ENCODE data around the gene RAB32. TPM values are rescaled to one million over a fixed set of nuclear protein-coding genes. Genes with fewer than 3 reads are reported as not detected.
A peak's percentile ranks its signal among the peaks of the same experiment; 100 is the strongest.

RAB32 gene
- total RNA-seq, 1 donor from 2014 or later: 10.0 TPM

DNA sequence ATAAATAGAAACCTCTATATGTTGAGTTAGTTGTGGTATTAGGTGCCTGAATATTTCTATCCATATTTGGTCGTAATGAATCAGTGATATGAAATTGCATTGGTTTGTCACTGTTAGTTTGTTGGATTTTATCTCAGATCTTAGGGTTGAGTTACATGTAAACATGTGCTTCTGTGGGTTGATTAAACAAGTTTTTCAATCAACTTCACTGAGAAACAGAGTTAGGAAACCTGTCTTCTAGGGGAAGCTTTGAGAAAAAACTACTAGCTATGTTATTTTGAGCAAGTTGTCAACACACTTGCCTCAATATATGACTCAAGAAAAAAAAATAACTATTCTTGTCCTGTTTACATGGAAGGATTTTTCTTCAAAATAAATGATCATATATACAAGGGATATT lies 40.3 kb downstream of the RAB32 start:
- DNase-seq: no peak

DNA sequence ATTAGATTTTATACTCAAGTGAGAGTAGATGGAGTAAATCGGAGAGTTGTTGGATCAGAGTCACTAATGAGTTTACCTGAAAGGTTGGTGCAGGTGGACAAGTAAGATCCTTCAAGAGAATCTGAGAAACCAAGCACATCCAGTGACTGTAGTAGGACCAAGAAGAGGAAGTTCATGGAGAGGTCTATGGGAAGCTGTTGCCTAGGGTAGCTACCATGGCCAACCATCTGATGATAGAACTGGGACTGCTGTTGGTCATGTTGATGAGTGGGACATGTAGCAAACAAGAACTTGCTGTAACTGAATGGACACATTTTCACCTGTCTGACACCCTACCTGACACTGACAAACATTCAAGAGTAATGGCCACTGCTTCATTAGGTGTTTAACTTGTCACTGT lies 43.8 kb downstream of the RAB32 start:
- no peak for DNase-seq

DNA sequence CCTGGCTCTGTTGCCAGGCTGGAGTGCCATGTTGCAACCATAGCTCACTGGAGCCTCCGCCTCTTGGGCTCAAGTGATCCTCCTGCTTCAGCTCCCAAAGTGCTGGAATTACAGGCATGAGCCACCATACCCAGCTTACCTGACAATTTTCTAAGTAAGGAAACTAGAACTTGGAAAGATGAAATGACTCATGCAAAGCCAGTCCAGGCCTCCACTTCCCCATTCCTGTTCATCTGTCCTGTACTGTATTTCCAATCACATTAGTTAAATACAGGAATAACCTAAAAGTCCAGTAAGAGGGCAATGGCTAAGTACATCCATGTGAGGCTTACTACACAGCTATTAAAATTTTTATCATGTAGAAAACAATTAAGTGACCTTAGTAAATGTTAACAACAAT lies 46.9 kb downstream of the RAB32 start:
- no peak for DNase-seq

DNA sequence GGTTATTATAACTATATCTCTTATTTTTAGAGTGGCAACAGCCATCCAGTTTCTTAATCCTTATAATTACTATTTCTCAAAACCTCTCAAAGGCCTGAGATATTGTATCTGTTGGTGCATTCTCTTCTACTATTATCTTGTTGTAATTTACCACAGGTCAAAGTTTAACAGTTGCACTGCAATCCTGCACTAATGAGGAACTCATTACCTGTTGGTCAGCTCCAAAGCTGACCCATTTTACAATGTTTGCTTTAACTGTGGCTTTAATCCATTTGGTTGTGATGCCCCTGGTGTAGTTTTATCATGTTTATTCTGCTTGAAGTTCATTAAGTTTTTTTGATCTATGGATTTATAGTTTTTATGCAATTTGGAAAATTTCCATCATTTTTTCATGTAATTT lies 48.8 kb downstream of the RAB32 start:
- no peak for DNase-seq

DNA sequence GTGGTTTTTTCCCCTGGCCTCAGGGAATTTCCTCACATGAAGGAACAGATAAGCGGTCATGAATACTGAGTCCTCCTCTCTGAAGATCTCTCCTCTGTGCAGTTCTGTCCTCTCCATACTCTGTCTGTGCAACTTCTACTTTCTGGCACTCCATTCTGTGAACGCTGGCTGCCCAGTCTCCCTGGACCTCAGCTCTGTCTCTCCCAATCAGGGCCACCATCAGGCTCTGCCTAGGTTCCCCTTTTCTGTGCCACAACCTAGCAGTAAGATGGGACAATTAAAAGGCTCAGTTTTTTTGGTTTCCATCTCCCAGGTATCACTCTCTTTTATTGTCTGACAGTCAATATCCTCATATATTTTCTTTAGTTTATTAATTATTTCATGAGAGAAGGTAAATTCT lies 50.4 kb downstream of the RAB32 start:
- DNase-seq: no peak

DNA sequence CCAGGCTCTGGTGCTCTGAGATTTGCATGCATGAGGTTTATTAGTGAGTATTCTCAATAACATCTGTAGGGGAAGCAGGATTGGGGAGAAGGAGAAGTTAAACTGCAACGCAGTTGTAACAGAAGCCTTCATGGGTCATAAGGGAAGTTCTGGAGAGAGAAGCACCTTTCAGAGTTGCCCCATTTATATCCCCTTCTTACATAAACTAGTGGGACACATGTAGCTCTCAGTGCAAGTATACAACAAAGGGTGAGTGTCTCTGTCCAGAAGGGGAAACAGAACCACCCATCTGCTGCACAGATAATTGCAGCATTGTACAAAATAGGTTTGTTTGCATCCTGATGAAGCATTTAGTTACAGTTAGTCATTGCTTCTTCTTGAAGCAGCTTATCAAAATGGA lies 50.9 kb downstream of the RAB32 start:
- DNase-seq: no peak

DNA sequence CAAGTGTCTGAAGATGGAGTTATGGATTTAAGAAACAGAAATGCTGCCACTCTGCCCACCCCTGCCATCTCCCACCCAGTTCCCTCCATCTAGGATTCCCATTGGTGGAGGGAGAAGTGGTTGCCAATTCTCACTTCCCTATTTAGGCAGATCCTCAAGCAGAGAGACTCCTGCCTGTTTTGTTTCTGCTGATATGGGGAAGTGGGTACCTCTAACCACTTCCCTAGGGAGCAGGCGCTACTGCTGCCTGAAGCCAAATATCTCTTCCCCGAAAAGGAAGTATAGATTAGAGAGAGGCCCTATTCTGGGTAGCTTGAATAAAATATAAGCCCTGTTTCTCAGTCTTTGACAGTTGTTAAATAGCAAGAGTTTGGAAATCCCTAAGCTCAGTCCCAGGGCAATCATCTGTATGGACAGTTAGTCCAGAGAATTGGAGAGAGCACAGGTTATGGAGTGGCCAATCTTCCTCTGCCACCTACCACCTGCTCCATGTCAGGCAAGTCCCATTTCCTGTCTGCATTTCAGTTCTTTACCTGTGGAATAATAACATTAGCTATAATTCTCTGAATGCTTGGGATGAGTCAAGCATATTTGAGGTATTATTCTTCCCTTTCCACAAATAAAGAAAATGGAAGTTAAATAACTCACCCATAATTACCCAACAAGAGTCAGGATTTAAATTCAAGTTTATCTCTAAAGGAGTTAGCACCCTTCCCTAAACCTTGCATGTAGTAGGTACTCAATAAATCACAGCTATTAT lies 52.5 kb downstream of the RAB32 start:
- no peak for DNase-seq

DNA sequence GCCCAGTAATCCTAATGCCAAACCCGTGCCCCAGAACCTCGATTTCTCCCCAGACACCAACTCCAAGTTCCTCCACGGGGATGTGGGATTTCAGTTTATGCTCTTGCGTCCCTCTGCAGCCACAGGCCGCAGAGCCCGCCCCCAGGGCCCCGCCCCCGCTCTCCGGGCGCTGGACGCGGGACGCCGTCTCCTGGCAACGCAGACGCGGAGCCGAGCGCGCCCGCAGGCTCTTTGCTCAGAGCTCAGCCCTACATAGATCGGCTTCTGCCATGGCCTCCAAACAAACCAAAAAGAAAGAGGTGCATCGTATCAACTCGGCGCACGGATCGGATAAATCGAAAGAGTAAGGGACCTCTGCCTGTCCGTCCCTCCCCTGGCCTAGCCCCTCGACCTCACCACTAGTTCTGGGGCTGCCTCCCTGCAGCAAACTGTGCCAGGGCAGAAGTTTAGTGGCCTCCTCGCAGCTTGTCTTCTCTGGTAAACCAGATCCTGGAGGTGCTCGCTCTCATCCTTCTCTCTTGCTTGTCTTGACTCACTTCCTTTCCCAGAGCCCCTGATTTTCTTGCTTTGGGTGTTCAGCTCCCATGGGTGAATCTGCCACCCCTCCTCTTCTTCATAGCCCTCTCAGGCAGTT lies 55.3 kb downstream of the RAB32 start, which contains the start of gene ADGB:
TSS of gene ADGB (plus strand) at position 201 of the 634 bp plus-strand sequence. CDS start at position 270, 69 bp downstream.
- DNase-seq: peak; percentile 8

DNA sequence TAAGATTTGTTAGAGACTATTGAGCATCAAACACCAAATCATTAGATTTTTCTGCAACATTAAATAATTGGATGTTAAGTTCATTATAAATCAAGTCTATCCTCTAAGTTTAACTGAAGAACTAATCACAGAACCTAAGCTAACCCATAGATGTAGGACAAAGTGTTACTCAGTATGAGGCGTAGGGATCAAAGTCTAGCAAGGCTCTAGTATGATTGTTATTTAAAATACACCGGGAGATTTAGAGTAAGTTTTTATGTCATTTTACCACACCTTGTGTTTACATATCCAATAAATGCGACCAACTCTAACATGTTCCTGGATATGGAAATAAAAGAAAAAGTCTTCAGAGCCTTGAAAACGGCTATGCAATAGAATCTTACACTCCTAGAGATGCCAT lies 57.7 kb downstream of the RAB32 start:
- no peak for DNase-seq

DNA sequence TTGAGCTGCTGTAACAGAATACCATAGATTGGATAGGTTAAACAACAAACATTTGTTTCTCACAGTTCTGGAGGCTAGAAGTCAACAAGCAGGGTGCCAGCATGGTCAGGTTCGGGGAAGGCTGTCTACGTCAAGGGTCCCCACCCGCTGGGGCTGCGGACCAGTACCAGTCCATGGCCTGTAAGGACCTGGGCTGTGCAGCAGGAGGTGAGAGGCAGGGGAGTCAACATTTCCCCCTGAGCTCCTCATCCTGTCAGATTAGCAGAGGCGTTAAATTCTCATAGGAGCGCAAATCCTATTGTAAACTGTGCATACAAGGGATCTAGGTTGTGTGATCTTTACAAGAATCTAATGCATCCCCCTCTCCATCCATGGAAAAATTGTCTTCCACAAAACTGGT lies 58.9 kb downstream of the RAB32 start:
- no peak for DNase-seq

Other genes with a start within 250 kb of the RAB32 start
- 0.94 TPM for gene ADGB, start 55.1 kb downstream of the RAB32 start, total RNA-seq

Measured in occipital lobe (tissue), 2 donors.